K562 (cell line): ENCODE results near the gene SEZ6. TPM values are rescaled to one million over a fixed set of nuclear protein-coding genes. Genes with fewer than 3 reads are reported as not detected.

ENCODE experiments used
- ATF4 ChIP-seq: fragments of 450-650 bp; formaldehyde crosslinking; IDR thresholded peaks from 2 replicates; pipeline ENCODE4 v1.4.0; 2022; ENCODE audit warnings: mild to moderate bottlenecking, moderate library complexity
- CBX1 ChIP-seq: sonication (generic); IDR thresholded peaks from 2 replicates; pipeline ENCODE4 v1.6.1; 2016; ENCODE audit warnings: antibody characterized with exemption, low read depth, mild to moderate bottlenecking
- CHD1 ChIP-seq: fragments of 200-600 bp; sonication (generic); IDR thresholded peaks from one replicate; pipeline ENCODE4 v1.6.1; 2012; ENCODE audit warnings: mild to moderate bottlenecking, moderate library complexity, low read length, inconsistent platforms
- CREBBP ChIP-seq: IDR thresholded peaks from one replicate; pipeline ENCODE4 v1.6.1; 2012; ENCODE audit warnings: low read depth, mild to moderate bottlenecking, control low read depth, inconsistent platforms, low read length
- ETV6 ChIP-seq, 3 experiments: fragments of 150-350 bp in 1 of 3; sonication (generic) in 1 of 3; formaldehyde crosslinking in 1 of 3; IDR thresholded peaks; 2 replicates each; pipeline versions ENCODE4 v1.6.1 to v1.8.0; 2014 to 2022; ENCODE audit warnings: borderline replicate concordance in 2 of 3, low read depth in 2 of 3, antibody characterized with exemption in 1 of 3, low read length in 1 of 3, mild to moderate bottlenecking in 1 of 3, missing genetic modification reagents in 1 of 3
- HNRNPLL ChIP-seq: fragments of 200-400 bp; formaldehyde crosslinking; IDR thresholded peaks from 2 replicates; pipeline ENCODE4 v1.6.1; 2017; ENCODE audit warnings: low read length, low read depth, mild to moderate bottlenecking; ENCODE audit not compliant: poor library complexity, severe bottlenecking
- JUNB ChIP-seq: fragments of 450-650 bp; formaldehyde crosslinking; conservative IDR thresholded peaks from 2 replicates; pipeline ENCODE4 v1.4.0; 2020; ENCODE audit warnings: mild to moderate bottlenecking
- KDM1A ChIP-seq, 2 experiments: fragments of 450-650 bp; IDR thresholded peaks; 2 replicates each; pipeline ENCODE4 v1.6.1; 2016; ENCODE audit warnings: mild to moderate bottlenecking in 2 of 2
- KDM5B ChIP-seq: fragments of 200-600 bp; sonication (generic); IDR thresholded peaks from 2 replicates; pipeline ENCODE4 v1.6.1; 2012; ENCODE audit warnings: low read depth, mild to moderate bottlenecking, moderate library complexity, low read length, control low read depth, inconsistent platforms; ENCODE audit not compliant: insufficient replicate concordance
- MEF2A ChIP-seq: IDR thresholded peaks from 2 replicates; pipeline ENCODE4 v1.6.1; 2011; ENCODE audit warnings: low read depth, mild to moderate bottlenecking, low read length, moderate library complexity; ENCODE audit not compliant: control insufficient read depth
- NFXL1 ChIP-seq: fragments of 450-650 bp; formaldehyde crosslinking; IDR thresholded peaks from 2 replicates; pipeline ENCODE4 v1.4.0; 2021; ENCODE audit warnings: mild to moderate bottlenecking
- NR4A1 ChIP-seq, 2 experiments: fragments of 250-450 bp in 1 of 2; fragments of 450-650 bp in 1 of 2; sonication (Bioruptor Pico) in 1 of 2; IDR thresholded peaks; 2 replicates each; pipeline versions ENCODE4 v1.4.0 to v1.6.1; 2016 to 2020; ENCODE audit warnings: mild to moderate bottlenecking in 2 of 2, missing compliant biosample characterization in 1 of 2, missing genetic modification characterization in 1 of 2, moderate library complexity in 1 of 2
- PYGO2 ChIP-seq: fragments of 450-650 bp; IDR thresholded peaks from 2 replicates; pipeline ENCODE4 v1.6.1; 2016; ENCODE audit warnings: mild to moderate bottlenecking, missing genetic modification characterization, moderate library complexity, missing compliant biosample characterization
- WHSC1 ChIP-seq: IDR thresholded peaks from one replicate; pipeline ENCODE4 v1.6.1; 2012; ENCODE audit warnings: low read length, control low read depth, inconsistent platforms
- YY1 ChIP-seq, 3 experiments: IDR thresholded peaks; 2 replicates each; pipeline ENCODE4 v1.6.1; 2011; ENCODE audit warnings: low read length in 2 of 3, mild to moderate bottlenecking in 2 of 3, moderate library complexity in 2 of 3, borderline replicate concordance in 1 of 3, control low read depth in 1 of 3, low read depth in 1 of 3; ENCODE audit not compliant: insufficient read depth in 3 of 3, insufficient replicate concordance in 2 of 3, control insufficient read depth in 1 of 3, insufficient read length in 1 of 3; ENCODE audit errors: extremely low read depth in 1 of 3
- ZBTB8A ChIP-seq: fragments of 450-650 bp; IDR thresholded peaks from 2 replicates; pipeline ENCODE4 v1.6.1; 2018; ENCODE audit warnings: mild to moderate bottlenecking, moderate library complexity; ENCODE audit not compliant: partially characterized antibody
- ZNF395 ChIP-seq: fragments of 200-800 bp; sonication (Bioruptor generic); IDR thresholded peaks from 2 replicates; pipeline ENCODE4 v1.6.1; 2017; ENCODE audit warnings: missing genetic modification characterization, missing compliant biosample characterization
- ZNF79 ChIP-seq: fragments of 250-450 bp; sonication (Bioruptor Pico); IDR thresholded peaks from 2 replicates; pipeline ENCODE4 v1.4.0; 2020; ENCODE audit warnings: low read depth, mild to moderate bottlenecking, moderate library complexity
- polyA plus RNA-seq, 8 experiments: library from polyadenylated mRNA; depleted of rRNA in 4 of 8; stranded (reverse) in 5 of 8; unstranded in 3 of 8; fragments of >200 nt; fragmentation: Nextera tagmentation in 2 of 8; fragmentation: Illumina TruSeq in 1 of 8; extraction: Ambion mirVana in 2 of 8; extraction: Trizol in 1 of 8; gene quantifications; 2 replicates each; pipeline versions ENCODE4 v1.2.1 to v1.2.3, GENCODE V29; 2011 to 2014; ENCODE audit warnings: inconsistent platforms in 1 of 8, missing spikeins in 1 of 8
- total RNA-seq, 7 experiments: library from RNA; depleted of rRNA in 6 of 7; stranded (reverse); fragments of >200 nt in 6 of 7; fragmentation: Illumina TruSeq in 2 of 7; extraction: Trizol in 2 of 7; gene quantifications; 2 replicates each; pipeline versions ENCODE4 v1.2.1 to v1.2.3, GENCODE V29; 2011 to 2021; ENCODE audit warnings: low replicate concordance in 1 of 7
- TF ChIP-seq, protein P1 (sequence below): sonication (generic); formaldehyde crosslinking; IDR thresholded peaks from 2 replicates; pipeline ENCODE4 v1.8.1; 2023; ENCODE audit warnings: mild to moderate bottlenecking, missing genetic modification reagents
- TF ChIP-seq, protein P2 (sequence below): sonication (generic); formaldehyde crosslinking; IDR thresholded peaks from 2 replicates; pipeline ENCODE4 v1.8.1; 2022; ENCODE audit warnings: missing genetic modification reagents

Gene SEZ6
- total and polyA plus RNA-seq, 9 of the 15 experiments (the other 6 are each of a cell fraction or from before 2014, with no cell fraction given), result not detected

GRCh38 chr17:28928061-28928460, 77.8 kb downstream of the SEZ6 start (continued):
- TF ChIP-seq, protein P1, sequence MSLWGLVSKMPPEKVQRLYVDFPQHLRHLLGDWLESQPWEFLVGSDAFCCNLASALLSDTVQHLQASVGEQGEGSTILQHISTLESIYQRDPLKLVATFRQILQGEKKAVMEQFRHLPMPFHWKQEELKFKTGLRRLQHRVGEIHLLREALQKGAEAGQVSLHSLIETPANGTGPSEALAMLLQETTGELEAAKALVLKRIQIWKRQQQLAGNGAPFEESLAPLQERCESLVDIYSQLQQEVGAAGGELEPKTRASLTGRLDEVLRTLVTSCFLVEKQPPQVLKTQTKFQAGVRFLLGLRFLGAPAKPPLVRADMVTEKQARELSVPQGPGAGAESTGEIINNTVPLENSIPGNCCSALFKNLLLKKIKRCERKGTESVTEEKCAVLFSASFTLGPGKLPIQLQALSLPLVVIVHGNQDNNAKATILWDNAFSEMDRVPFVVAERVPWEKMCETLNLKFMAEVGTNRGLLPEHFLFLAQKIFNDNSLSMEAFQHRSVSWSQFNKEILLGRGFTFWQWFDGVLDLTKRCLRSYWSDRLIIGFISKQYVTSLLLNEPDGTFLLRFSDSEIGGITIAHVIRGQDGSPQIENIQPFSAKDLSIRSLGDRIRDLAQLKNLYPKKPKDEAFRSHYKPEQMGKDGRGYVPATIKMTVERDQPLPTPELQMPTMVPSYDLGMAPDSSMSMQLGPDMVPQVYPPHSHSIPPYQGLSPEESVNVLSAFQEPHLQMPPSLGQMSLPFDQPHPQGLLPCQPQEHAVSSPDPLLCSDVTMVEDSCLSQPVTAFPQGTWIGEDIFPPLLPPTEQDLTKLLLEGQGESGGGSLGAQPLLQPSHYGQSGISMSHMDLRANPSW, result no peak
- no peak for TF ChIP-seq MEF2A
- no peak for TF ChIP-seq PYGO2
- TF ChIP-seq ETV6 (IDR thresholded peaks at IDR 0.05; ENCODE audit: borderline replicate concordance in 1 of 2, low read depth in 2 of 2, low read length in 1 of 2), result no peak
- no peak for TF ChIP-seq ETV6 (CRISPR knock-in tag; IDR thresholded peaks at IDR 0.05; ENCODE audit: borderline replicate concordance)
- TF ChIP-seq CREBBP, result no peak
- TF ChIP-seq ZNF79, result no peak
- peak; percentile 37; the same call in 1 of the 2 replicates for TF ChIP-seq JUNB (CRISPR knock-in tag)
- no peak for TF ChIP-seq HNRNPLL
- no peak for TF ChIP-seq KDM1A (IDR thresholded peaks at IDR 0.05)
- no peak for TF ChIP-seq ATF4 (CRISPR knock-in tag)
- TF ChIP-seq WHSC1, result no peak
- TF ChIP-seq YY1 (IDR thresholded peaks at IDR 0.05; ENCODE audit: borderline replicate concordance in 1 of 3, control insufficient read depth in 1 of 3, extremely low read depth in 1 of 3, insufficient read depth in 3 of 3, insufficient read length in 1 of 3, insufficient replicate concordance in 2 of 3, low read depth in 1 of 3, low read length in 2 of 3), result peak in 1 of 3 experiments; percentile 14
- 0 out of 2 replicates have a peak, but pooled peaks have one; percentile 25 for TF ChIP-seq ZNF395 (CRISPR knock-in tag)
- TF ChIP-seq KDM5B, result no peak
- TF ChIP-seq, protein P2, sequence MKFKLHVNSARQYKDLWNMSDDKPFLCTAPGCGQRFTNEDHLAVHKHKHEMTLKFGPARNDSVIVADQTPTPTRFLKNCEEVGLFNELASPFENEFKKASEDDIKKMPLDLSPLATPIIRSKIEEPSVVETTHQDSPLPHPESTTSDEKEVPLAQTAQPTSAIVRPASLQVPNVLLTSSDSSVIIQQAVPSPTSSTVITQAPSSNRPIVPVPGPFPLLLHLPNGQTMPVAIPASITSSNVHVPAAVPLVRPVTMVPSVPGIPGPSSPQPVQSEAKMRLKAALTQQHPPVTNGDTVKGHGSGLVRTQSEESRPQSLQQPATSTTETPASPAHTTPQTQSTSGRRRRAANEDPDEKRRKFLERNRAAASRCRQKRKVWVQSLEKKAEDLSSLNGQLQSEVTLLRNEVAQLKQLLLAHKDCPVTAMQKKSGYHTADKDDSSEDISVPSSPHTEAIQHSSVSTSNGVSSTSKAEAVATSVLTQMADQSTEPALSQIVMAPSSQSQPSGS, result no peak
- TF ChIP-seq ZBTB8A, result no peak
- no peak for TF ChIP-seq CHD1
- TF ChIP-seq CBX1, result no peak
- TF ChIP-seq NR4A1 (CRISPR knock-in tag; IDR thresholded peaks at IDR 0.05), result no peak
- no peak for TF ChIP-seq NR4A1 (tag; IDR thresholded peaks at IDR 0.05)
- TF ChIP-seq NFXL1 (CRISPR knock-in tag), result no peak
